Endothelial cell of umbilical vein (primary cell): ENCODE results near the gene ENOSF1. TPM values are rescaled to one million over a fixed set of nuclear protein-coding genes. Genes with fewer than 3 reads are reported as not detected.

Source experiments
- BruUV-seq: library from RNA; stranded (reverse); fragments of 400-500 nt; replicated peaks from 2 replicates; lab custom pipeline; 2021; lab: Mats Ljungman, UMichigan
- CTCF ChIA-PET: fragments of 300-600, 350-600 bp; sonication (Branson Sonifier 250); formaldehyde crosslinking; loops from one replicate; lab custom pipeline; 2021; ENCODE audit warnings: antibody characterized with exemption, inconsistent platforms; lab: Charles Lee
- POLR2A ChIA-PET: fragments of 300-600, 350-600 bp; sonication (Branson Sonifier 250); formaldehyde crosslinking; loops from one replicate; lab custom pipeline; 2021; ENCODE audit warnings: antibody characterized with exemption, inconsistent platforms; lab: Charles Lee
- DNase-seq: peaks from one replicate; pipeline ENCODE4 v3.0.0-alpha.2; 2011; ENCODE audit warnings: low read depth, low spot score
- FAIRE-seq: peaks from 2 replicates; lab custom pipeline; 2011; peaks lifted over from hg19 to GRCh38; lab: Jason Lieb, UNC
- H2AFZ ChIP-seq: 2 replicates; pipeline ENCODE4 v1.6.0; 2012; ENCODE audit warnings: low read depth, low read length, control low read depth, inconsistent platforms
- H3K27ac ChIP-seq: 2 replicates; pipeline ENCODE4 v1.5.1; 2011; ENCODE audit warnings: low read depth, mild to moderate bottlenecking, control low read depth, low read length, moderate library complexity; ENCODE audit not compliant: insufficient read depth
- H3K27me3 ChIP-seq, 2 experiments: 2 replicates each; pipeline versions ENCODE4 v1.6.0 to v1.6.1; 2011; ENCODE audit warnings: low read length in 2 of 2, mixed read lengths in 1 of 2; ENCODE audit not compliant: control insufficient read depth in 2 of 2, insufficient read depth in 2 of 2
- H3K36me3 ChIP-seq, 2 experiments: 2 replicates in 1 of 2; 3 replicates in 1 of 2; pipeline ENCODE4 v1.5.1; 2011; ENCODE audit warnings: low read length in 2 of 2, mild to moderate bottlenecking in 1 of 2, moderate library complexity in 1 of 2; ENCODE audit not compliant: control insufficient read depth in 2 of 2, insufficient read depth in 2 of 2; ENCODE audit errors: extremely low read depth in 1 of 2
- H3K4me1 ChIP-seq: 3 replicates; pipeline ENCODE4 v1.5.1; 2011; ENCODE audit warnings: mild to moderate bottlenecking, low read length; ENCODE audit not compliant: control insufficient read depth, insufficient read depth; ENCODE audit errors: extremely low read depth
- H3K4me2 ChIP-seq: 2 replicates; pipeline ENCODE4 v1.6.1; 2011; ENCODE audit warnings: low read length, control low read depth, mixed read lengths; ENCODE audit not compliant: insufficient read depth
- H3K4me3 ChIP-seq, 3 experiments: fragments of 200-600 bp in 1 of 3; sonication (generic), shearing (Covaris generic) in 1 of 3; replicated peaks in 1 of 3; 2 replicates each; pipeline ENCODE4 v1.5.1; 2011 to 2016; ENCODE audit warnings: control low read depth in 3 of 3, low read length in 3 of 3, mild to moderate bottlenecking in 2 of 3, inconsistent platforms in 1 of 3, low read depth in 1 of 3, moderate library complexity in 1 of 3; ENCODE audit not compliant: insufficient read depth in 1 of 3
- H3K79me2 ChIP-seq: 2 replicates; pipeline ENCODE4 v1.6.0; 2012; ENCODE audit warnings: low read length, inconsistent platforms; ENCODE audit not compliant: control insufficient read depth, insufficient read depth
- H3K9ac ChIP-seq: replicated peaks from 2 replicates; pipeline ENCODE3; 2011; ENCODE audit warnings: low read length, control low read depth; ENCODE audit not compliant: insufficient read depth; ENCODE audit errors: extremely low read depth
- H3K9me1 ChIP-seq: replicated peaks from 3 replicates; pipeline ENCODE4 v1.6.0; 2011; ENCODE audit warnings: mild to moderate bottlenecking, low read length; ENCODE audit not compliant: control insufficient read depth, insufficient read depth; ENCODE audit errors: extremely low read depth
- H3K9me3 ChIP-seq: replicated peaks from 2 replicates; pipeline ENCODE4 v1.5.1; 2012; ENCODE audit warnings: low read length, inconsistent platforms; ENCODE audit not compliant: control insufficient read depth, insufficient read depth
- H4K20me1 ChIP-seq: replicated peaks from 2 replicates; pipeline ENCODE3; 2011; ENCODE audit warnings: mild to moderate bottlenecking, low read length; ENCODE audit not compliant: control insufficient read depth, insufficient read depth; ENCODE audit errors: extremely low read depth
- CTCF ChIP-seq, 2 donors: IDR thresholded peaks; 1 replicate in 1 of 2; 2 replicates in 1 of 2; pipeline ENCODE4 v1.5.1; 2011; ENCODE audit warnings: low read length in 2 of 2, mild to moderate bottlenecking in 2 of 2, moderate library complexity in 2 of 2, control low read depth in 1 of 2, inconsistent platforms in 1 of 2, low read depth in 1 of 2; ENCODE audit not compliant: insufficient read depth in 1 of 2; ENCODE audit errors: extremely low read depth in 1 of 2
- EZH2 ChIP-seq: IDR thresholded peaks from 2 replicates; pipeline ENCODE4 v1.6.1; 2012; ENCODE audit warnings: borderline replicate concordance, low read depth, mild to moderate bottlenecking, moderate library complexity, low read length, inconsistent platforms; ENCODE audit not compliant: severe bottlenecking
- FOS ChIP-seq: IDR thresholded peaks from 2 replicates; pipeline ENCODE4 v1.6.1; 2011; ENCODE audit warnings: mild to moderate bottlenecking, low read length, moderate library complexity, borderline replicate concordance; ENCODE audit not compliant: insufficient read depth
- GATA2 ChIP-seq: IDR thresholded peaks from 2 replicates; pipeline ENCODE4 v1.7.0; 2011; ENCODE audit warnings: low read depth, mild to moderate bottlenecking, moderate library complexity, mixed read lengths, low read length; ENCODE audit not compliant: insufficient read length, insufficient read depth
- JUN ChIP-seq: IDR thresholded peaks from 2 replicates; pipeline ENCODE4 v1.6.1; 2011; ENCODE audit warnings: borderline replicate concordance, low read depth; ENCODE audit not compliant: insufficient read length, insufficient read depth
- MAX ChIP-seq: IDR thresholded peaks from 2 replicates; pipeline ENCODE4 v1.6.1; 2011; ENCODE audit not compliant: insufficient read depth, insufficient read length
- MYC ChIP-seq: IDR thresholded peaks from one replicate; pipeline ENCODE4 v1.6.1; 2011; ENCODE audit warnings: mild to moderate bottlenecking, low read depth, low read length
- POLR2A ChIP-seq: IDR thresholded peaks from 2 replicates; pipeline ENCODE4 v1.6.1; 2012; ENCODE audit warnings: low read depth, mild to moderate bottlenecking, control low read depth, low read length
- POLR2AphosphoS5 ChIP-seq: IDR thresholded peaks from 2 replicates; pipeline ENCODE4 v1.6.1; 2012; ENCODE audit warnings: low read depth, mild to moderate bottlenecking, control low read depth, low read length, moderate library complexity; ENCODE audit not compliant: insufficient read depth
- dilution Hi-C: fragments of 300-500 bp; cut with MboI; formaldehyde crosslinking; loops from one replicate; pipeline ENCODE4 v1.15.0; 2019; ENCODE audit warnings: low sequenced_read_pairs; ENCODE audit not compliant: extremely low pct_ligation_motif_present
- intact Hi-C: fragments of 100-400 bp; cut with micrococcal nuclease; formaldehyde crosslinking; loops from one replicate; pipeline ENCODE4 v1.10.0; 2022
- polyA plus RNA-seq, 4 experiments: library from polyadenylated mRNA; depleted of rRNA in 3 of 4; stranded (reverse) in 3 of 4; unstranded in 1 of 4; fragments of >200 nt; gene quantifications; 2 replicates each; pipeline versions ENCODE4 v1.2.1 to v1.2.3, GENCODE V29; 2011 to 2012; ENCODE audit warnings: missing spikeins in 1 of 4
- total RNA-seq: library from RNA; stranded (reverse); gene quantifications from 2 replicates; pipeline ENCODE4 v1.2.3, GENCODE V29; 2021

The ENOSF1 gene
- total and polyA plus RNA-seq, 2 donors (not counting 3 experiments of a cell fraction or from before 2014, with no cell fraction given), result 19.5 to 50.5 TPM

- Histone ChIP-seq H3K4me3 (no peak overlapping the region), H3K4me2 (no peak overlapping the region), H3K9me1 (no peaks in the 10 kb centered on the region), H3K4me1 (no peaks in the 10 kb centered on the region), H3K9me3 (no peaks in the 10 kb centered on the region), H3K27me3 (no peaks in the 10 kb centered on the region), H4K20me1 (no peaks in the 10 kb centered on the region), H3K36me3 (peaks cover 18 to 30% of the 10 kb centered on the region in 2 experiments), H2AFZ (no peak overlapping the region), H3K27ac (no peak overlapping the region), H3K79me2 (peaks cover 19% of the 10 kb centered on the region), H3K9ac (no peak overlapping the region)
- no TSS peak for BruUV-seq
- no peak for FAIRE-seq
- intact Hi-C loops (no loop called here), dilution Hi-C loops (no loop called here)
- no peak for TF ChIP-seq FOS
- TF ChIP-seq POLR2AphosphoS5, result no peak
- TF ChIP-seq CTCF (IDR thresholded peaks at IDR 0.05; ENCODE audit: extremely low read depth in 1 of 2, insufficient read depth in 1 of 2, low read depth in 1 of 2, low read length in 2 of 2), result no peak
- no peak for TF ChIP-seq MYC
- no peak for TF ChIP-seq GATA2
- TF ChIP-seq POLR2A, result no peak
- TF ChIP-seq EZH2, result no peak
- no peak for TF ChIP-seq MAX
- no peak for TF ChIP-seq JUN
- ChIA-PET CTCF (no interaction called here), POLR2A (no interaction called here)
- no peak for DNase-seq
These were observed 41.0 kb downstream of the ENOSF1 start for GRCh38 chr18:671405-671804.
